ENCODE measurements around the gene ERBB2.
"Not testable (repeated sequence)": the region's sequence is repeated elsewhere in the genome, so short reads cannot be mapped to it uniquely, and the experiment has no call there.

Gene ERBB2

DNA sequence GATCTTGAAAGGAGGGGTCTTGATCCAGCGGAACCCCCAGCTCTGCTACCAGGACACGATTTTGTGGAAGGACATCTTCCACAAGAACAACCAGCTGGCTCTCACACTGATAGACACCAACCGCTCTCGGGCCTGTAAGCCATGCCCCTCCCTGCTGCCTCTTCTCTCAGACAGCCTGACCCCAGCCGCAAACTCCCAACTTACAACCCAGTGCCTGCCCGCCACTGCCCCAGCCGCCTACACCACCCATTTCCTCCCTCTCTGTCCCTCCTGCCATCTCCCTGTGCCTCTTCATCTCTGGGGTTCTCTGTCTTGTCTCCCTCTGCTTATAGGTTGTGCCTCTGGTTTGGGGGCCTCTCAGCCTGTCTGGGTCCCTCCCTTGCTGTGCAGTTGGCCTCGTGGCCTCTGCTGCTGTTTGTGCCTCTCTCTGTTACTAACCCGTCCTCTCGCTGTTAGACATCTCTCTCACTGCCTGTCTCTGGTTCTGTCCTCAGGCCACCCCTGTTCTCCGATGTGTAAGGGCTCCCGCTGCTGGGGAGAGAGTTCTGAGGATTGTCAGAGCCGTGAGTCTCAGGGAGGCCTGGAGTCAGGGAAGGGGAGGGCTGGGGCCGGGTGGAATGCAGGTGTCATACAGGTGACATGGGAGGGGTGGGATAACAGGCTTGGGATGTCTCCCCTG lies 9.6 kb downstream of the ERBB2 start:
- no peak overlapping the region for H3K4me3 ChIP-seq (ENCODE audit: low read length)
- no peak for DNase-seq
- H3F3A ChIP-seq (ENCODE audit: insufficient read depth, low read length), result no peaks in the 10 kb centered on the region
- H3K4me2 ChIP-seq (ENCODE audit: low read depth, low read length), result no peak overlapping the region
- H3K36me3 ChIP-seq (replicated peaks; ENCODE audit: insufficient read depth, low read length), result no peaks in the 10 kb centered on the region
- TF ChIP-seq, protein P1, sequence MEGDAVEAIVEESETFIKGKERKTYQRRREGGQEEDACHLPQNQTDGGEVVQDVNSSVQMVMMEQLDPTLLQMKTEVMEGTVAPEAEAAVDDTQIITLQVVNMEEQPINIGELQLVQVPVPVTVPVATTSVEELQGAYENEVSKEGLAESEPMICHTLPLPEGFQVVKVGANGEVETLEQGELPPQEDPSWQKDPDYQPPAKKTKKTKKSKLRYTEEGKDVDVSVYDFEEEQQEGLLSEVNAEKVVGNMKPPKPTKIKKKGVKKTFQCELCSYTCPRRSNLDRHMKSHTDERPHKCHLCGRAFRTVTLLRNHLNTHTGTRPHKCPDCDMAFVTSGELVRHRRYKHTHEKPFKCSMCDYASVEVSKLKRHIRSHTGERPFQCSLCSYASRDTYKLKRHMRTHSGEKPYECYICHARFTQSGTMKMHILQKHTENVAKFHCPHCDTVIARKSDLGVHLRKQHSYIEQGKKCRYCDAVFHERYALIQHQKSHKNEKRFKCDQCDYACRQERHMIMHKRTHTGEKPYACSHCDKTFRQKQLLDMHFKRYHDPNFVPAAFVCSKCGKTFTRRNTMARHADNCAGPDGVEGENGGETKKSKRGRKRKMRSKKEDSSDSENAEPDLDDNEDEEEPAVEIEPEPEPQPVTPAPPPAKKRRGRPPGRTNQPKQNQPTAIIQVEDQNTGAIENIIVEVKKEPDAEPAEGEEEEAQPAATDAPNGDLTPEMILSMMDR (IDR thresholded peaks at IDR 0.05; ENCODE audit: low read length), result no peak
- TF ChIP-seq EZH2 (optimal IDR thresholded peaks at IDR 0.05; ENCODE audit: low read depth, low read length) (no peak), EZH2phosphoT487 (IDR thresholded peaks at IDR 0.05; ENCODE audit: low read length) (no peak)
- H2AFZ ChIP-seq (ENCODE audit: low read length), result no peak overlapping the region
- H3K27ac ChIP-seq (ENCODE audit: low read length), result no peak overlapping the region
- no peaks in the 10 kb centered on the region for H4K20me1 ChIP-seq (ENCODE audit: insufficient read depth, low read length)
- no peaks in the 10 kb centered on the region for H3K9me2 ChIP-seq (replicated peaks; ENCODE audit: insufficient read depth, low read length)
- no peaks in the 10 kb centered on the region for H3K27me3 ChIP-seq (replicated peaks; ENCODE audit: insufficient read depth, low read length)
- no peak overlapping the region for H3K9ac ChIP-seq (ENCODE audit: low read length)
- peaks cover 10% of the 10 kb centered on the region for H3K4me1 ChIP-seq (ENCODE audit: low read length)
- no peaks in the 10 kb centered on the region for H3K79me2 ChIP-seq (ENCODE audit: low read length)
- no peaks in the 10 kb centered on the region for H3K9me3 ChIP-seq (replicated peaks; ENCODE audit: insufficient read depth, low read length)

DNA sequence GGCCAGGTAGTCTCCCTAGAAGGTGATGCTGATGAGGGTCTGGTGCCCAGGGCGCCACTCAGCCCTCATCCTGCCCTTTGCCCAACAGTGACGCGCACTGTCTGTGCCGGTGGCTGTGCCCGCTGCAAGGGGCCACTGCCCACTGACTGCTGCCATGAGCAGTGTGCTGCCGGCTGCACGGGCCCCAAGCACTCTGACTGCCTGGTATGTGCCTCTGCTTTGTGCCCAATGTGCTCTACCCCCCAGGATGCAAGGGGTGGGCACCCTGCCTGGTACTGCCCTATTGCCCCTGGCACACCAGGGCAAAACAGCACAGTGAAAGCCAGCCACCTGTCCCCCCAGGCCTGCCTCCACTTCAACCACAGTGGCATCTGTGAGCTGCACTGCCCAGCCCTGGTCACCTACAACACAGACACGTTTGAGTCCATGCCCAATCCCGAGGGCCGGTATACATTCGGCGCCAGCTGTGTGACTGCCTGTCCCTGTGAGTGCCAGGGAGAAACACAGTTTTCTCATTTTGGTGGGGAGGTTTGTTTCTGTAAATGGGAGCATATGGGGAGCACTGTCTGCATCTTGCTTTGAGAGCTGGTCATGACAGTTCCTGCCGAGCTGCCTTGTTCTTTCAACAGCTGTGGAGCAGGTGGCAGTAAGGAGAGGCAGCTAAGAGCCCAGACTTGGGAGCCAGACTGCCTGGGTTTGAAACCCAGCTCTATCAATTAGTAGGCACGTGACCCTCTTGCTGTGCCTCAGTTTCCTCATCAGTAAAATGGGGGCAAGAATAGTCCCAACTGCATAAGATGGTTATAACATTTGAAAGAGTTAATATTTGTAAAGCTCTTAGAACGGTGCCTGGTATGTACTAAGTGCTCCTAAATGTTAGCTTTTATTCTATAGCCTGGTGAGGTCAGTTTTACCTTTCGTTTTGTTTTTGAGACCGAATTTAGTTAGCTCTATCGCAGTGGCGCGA lies 10.4 kb downstream of the ERBB2 start:
- no peak overlapping the region for H3K9ac ChIP-seq (ENCODE audit: low read length)
- no peak overlapping the region for H3K4me3 ChIP-seq (ENCODE audit: low read length)
- TF ChIP-seq EZH2 (optimal IDR thresholded peaks at IDR 0.05; ENCODE audit: low read depth, low read length) (no peak), EZH2phosphoT487 (IDR thresholded peaks at IDR 0.05; ENCODE audit: low read length) (no peak)
- TF ChIP-seq, protein P1 (IDR thresholded peaks at IDR 0.05; ENCODE audit: low read length), result no peak
- no peak overlapping the region for H3K4me2 ChIP-seq (ENCODE audit: low read depth, low read length)
- no peaks in the 10 kb centered on the region for H4K20me1 ChIP-seq (ENCODE audit: insufficient read depth, low read length)
- no peak for DNase-seq
- H3K79me2 ChIP-seq (ENCODE audit: low read length), result no peaks in the 10 kb centered on the region
- H3K27ac ChIP-seq (ENCODE audit: low read length), result no peak overlapping the region
- no peaks in the 10 kb centered on the region for H3K36me3 ChIP-seq (replicated peaks; ENCODE audit: insufficient read depth, low read length)
- no peaks in the 10 kb centered on the region for H3K9me3 ChIP-seq (replicated peaks; ENCODE audit: insufficient read depth, low read length)
- peaks cover 10% of the 10 kb centered on the region for H3K4me1 ChIP-seq (ENCODE audit: low read length)
- H3F3A ChIP-seq (ENCODE audit: insufficient read depth, low read length), result no peaks in the 10 kb centered on the region
- H2AFZ ChIP-seq (ENCODE audit: low read length), result no peak overlapping the region
- no peaks in the 10 kb centered on the region for H3K27me3 ChIP-seq (replicated peaks; ENCODE audit: insufficient read depth, low read length)
- H3K9me2 ChIP-seq (replicated peaks; ENCODE audit: insufficient read depth, low read length), result no peaks in the 10 kb centered on the region

DNA sequence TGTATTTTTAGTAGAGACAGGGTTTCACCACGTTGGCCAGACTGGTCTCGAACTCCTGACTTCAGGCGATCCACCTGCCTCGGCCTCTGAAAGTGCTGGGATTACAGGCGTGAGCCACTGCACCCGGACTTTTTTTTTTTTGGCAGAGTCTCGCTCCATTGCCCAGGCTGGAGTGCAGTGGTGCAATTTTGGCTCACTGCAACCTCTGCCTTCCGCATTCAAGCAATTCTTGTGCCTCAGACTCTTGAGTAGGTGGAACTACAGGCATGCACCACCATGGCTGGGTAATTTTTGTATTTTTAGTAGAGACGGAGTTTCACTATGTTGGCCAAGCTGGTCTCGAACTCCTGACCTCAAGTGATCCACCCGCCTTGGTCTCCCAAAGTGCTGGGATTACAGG lies 11.2 kb downstream of the ERBB2 start:
- not testable (repeated sequence) for H3K4me3 ChIP-seq (ENCODE audit: low read length)

More for the DNA sequence above, 11.2 kb downstream of the ERBB2 start:
- H3K4me1 ChIP-seq (ENCODE audit: low read length), result peaks cover 10% of the 10 kb centered on the region
- not testable (repeated sequence) for H3K4me2 ChIP-seq (ENCODE audit: low read depth, low read length); DNase-seq; H3K9ac ChIP-seq (ENCODE audit: low read length); H3K9me2 ChIP-seq (replicated peaks; ENCODE audit: insufficient read depth, low read length); H3K27me3 ChIP-seq (replicated peaks; ENCODE audit: insufficient read depth, low read length); H4K20me1 ChIP-seq (ENCODE audit: insufficient read depth, low read length); H3F3A ChIP-seq (ENCODE audit: insufficient read depth, low read length); H2AFZ ChIP-seq (ENCODE audit: low read length); H3K27ac ChIP-seq (ENCODE audit: low read length); H3K79me2 ChIP-seq (ENCODE audit: low read length); H3K9me3 ChIP-seq (replicated peaks; ENCODE audit: insufficient read depth, low read length); H3K36me3 ChIP-seq (replicated peaks; ENCODE audit: insufficient read depth, low read length)
